ENCODE data around the gene NCBP2.

DNA sequence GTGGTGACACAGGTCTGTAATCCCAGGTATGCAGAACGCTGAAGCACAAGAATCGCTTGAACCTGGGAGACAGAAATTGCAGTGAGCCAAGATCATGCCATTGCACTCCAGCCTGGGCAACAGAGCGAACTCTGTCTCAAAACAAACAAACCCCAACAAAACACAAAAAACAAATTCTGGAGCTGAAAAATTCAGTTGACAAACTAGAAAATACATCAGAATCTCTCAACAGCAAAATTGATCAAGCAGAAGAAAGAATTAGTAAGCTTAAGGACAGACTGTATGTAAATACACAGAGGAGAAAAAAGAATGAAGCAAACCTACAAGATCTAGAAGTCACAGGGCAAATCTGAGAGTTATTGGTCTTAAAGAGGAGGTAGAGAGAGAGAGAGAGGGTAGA, 25.3 kb downstream of the NCBP2 start:
- TF ChIP-seq FOXM1 (IDR thresholded peaks at IDR 0.05; ENCODE audit: borderline replicate concordance, low read depth) (no peak), YY1 (IDR thresholded peaks at IDR 0.05; ENCODE audit: low read depth) (no peak), CREB1 (IDR thresholded peaks at IDR 0.05; ENCODE audit: low read depth) (no peak), CEBPB (IDR thresholded peaks at IDR 0.05) (no peak), TAF1 (IDR thresholded peaks at IDR 0.05; ENCODE audit: low read depth) (no peak), EP300 (IDR thresholded peaks at IDR 0.05; ENCODE audit: borderline replicate concordance) (no peak), RAD21 (IDR thresholded peaks at IDR 0.05; ENCODE audit: low read depth) (no peak), EGR1 (IDR thresholded peaks at IDR 0.05) (no peak), NFIC (IDR thresholded peaks at IDR 0.05) (no peak), TCF12 (IDR thresholded peaks at IDR 0.05; ENCODE audit: low read depth) (no peak), TEAD4 (IDR thresholded peaks at IDR 0.05) (no peak), ZBTB7A (IDR thresholded peaks at IDR 0.05; ENCODE audit: low read depth) (no peak)
- TF ChIP-seq, protein P1, sequence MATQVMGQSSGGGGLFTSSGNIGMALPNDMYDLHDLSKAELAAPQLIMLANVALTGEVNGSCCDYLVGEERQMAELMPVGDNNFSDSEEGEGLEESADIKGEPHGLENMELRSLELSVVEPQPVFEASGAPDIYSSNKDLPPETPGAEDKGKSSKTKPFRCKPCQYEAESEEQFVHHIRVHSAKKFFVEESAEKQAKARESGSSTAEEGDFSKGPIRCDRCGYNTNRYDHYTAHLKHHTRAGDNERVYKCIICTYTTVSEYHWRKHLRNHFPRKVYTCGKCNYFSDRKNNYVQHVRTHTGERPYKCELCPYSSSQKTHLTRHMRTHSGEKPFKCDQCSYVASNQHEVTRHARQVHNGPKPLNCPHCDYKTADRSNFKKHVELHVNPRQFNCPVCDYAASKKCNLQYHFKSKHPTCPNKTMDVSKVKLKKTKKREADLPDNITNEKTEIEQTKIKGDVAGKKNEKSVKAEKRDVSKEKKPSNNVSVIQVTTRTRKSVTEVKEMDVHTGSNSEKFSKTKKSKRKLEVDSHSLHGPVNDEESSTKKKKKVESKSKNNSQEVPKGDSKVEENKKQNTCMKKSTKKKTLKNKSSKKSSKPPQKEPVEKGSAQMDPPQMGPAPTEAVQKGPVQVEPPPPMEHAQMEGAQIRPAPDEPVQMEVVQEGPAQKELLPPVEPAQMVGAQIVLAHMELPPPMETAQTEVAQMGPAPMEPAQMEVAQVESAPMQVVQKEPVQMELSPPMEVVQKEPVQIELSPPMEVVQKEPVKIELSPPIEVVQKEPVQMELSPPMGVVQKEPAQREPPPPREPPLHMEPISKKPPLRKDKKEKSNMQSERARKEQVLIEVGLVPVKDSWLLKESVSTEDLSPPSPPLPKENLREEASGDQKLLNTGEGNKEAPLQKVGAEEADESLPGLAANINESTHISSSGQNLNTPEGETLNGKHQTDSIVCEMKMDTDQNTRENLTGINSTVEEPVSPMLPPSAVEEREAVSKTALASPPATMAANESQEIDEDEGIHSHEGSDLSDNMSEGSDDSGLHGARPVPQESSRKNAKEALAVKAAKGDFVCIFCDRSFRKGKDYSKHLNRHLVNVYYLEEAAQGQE (IDR thresholded peaks at IDR 0.05; ENCODE audit: low read depth) = no peak
- TF ChIP-seq, protein P2, sequence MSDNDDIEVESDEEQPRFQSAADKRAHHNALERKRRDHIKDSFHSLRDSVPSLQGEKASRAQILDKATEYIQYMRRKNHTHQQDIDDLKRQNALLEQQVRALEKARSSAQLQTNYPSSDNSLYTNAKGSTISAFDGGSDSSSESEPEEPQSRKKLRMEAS (IDR thresholded peaks at IDR 0.05) = no peak
